ENCODE measurements around the gene SGK2.

SGK2 gene

DNA sequence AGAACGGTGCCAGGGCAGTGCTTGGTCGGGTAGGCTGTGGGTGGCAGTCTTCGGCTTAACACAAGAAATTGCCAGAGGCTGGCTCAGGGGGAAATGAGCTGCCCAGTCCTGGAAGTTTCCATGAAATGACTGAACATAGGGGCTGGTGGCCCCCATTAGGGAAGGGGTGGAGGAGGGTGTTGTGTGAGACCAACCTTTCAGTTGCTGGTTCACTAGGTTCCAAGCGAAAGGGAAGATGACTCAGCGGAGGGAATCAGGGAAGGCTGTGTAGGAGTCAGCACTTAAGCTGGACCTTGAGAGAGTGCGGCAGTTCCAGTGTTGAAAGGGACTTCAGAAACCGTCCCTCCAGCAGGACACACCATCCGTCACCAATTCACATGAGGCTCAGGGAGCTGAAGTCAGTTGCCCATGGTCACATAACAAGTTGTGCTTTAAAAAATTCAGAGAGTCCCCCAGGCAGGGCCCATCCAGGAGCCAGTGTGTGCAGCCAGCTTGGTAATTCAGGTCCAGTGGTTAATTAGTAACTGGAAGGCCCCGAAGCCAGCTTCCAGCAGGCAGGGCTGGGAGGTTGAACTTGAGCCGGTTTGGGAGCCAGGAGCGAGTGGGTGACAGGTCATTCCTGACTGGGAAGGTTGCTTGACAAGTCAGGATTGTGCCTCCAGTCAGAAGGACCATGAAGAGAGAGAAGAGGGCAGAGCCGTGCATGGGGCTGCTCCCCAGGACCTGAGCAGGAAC lies at the start of gene SGK2:
Gene SGK2 (plus strand): TSS at position 616 of the 735 bp plus-strand sequence. CDS start 7,469 bp downstream, outside the sequence.
- no peak for DNase-seq

DNA sequence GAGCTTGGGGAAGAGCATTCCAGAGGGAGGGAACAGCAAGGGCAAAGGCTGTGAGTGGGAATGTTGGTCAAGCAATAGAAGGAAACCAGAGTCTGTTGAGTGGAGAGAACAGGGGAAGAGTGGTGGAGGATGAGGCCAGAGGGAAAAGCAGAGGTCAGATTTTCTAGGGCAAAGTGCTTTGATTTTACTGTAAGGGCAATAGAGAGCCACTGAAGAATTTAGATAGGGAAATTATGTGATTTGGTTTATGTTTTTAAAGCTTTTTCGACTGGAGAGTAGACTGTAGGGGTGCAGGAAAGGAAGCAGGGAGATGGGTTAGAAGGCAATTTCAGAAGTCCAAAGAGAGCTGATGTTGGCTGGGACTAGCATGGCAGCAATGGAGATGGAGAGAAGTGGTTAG lies 46.9 kb upstream of the SGK2 start:
- no peak for DNase-seq

DNA sequence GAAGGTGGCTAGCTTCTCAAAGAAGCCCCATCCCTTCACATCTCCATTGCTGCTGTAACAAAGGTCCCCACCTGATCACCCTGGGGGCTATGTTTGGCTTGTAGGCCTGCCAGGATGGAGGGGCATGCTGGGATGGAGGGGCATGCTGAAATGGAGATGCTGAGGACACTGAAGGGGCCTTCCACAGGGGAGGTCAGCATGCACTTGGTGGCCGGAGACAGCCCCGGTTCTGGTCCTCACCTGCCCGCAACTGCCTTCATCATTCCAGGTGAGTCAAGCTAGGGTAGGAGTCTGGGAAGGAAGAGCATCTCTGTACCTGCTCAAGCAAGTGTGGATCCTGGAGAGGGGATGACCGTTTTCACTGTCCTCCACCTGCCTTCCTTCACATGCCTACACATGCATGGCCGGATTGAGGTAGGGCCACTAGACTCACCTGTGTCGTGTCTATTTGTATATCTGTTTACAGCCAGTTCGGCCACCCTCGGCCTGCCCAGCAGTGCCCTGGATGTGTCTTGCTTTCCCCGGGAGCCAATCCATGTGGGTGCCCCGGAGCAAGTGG lies 45.4 kb upstream of the SGK2 start:
- DNase-seq: no peak

DNA sequence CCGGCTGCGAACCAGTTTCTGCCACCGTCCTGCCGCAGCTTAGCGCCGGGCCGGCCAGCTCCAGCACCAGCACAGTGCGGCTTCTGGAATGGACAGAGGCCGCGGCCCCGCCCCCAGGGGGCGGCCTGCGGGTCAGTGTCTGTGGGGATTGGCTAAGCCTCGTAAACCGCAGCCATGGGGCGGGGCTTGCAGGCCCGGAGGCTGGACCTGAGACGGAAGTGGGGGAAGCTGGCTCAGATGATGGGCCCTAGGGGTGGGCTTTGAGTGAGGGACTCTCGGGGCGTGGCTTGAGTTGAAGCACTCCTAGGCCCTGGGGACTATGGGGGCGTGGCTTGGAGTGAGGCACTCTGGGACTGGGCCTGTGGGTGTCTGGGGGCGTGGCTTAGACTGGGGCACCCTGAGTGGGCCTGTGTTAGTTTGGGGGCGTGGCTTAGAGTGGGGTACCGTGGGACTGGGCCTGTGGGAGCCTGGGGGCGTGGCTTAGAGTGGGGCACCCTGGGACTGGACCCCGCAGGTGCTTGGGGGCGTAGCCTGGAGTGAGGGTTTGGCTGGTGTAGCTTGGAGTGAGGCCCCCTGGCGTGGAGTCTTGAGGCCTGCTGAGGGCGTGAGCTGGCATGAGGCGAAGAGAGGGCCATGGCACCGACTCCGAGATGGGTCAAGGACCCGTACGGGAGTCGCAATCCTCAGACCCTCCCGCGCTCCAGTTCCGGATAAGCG lies 44.7 kb upstream of the SGK2 start:
- DNase-seq: peak; percentile 97

GRCh38 chr20:43514648-43514999 lies 44.2 kb upstream of the SGK2 start:
- no peak for DNase-seq

- no peak for DNase-seq
Observed at GRCh38 chr20:43515628-43516027, 43.2 kb upstream of the SGK2 start.

DNA sequence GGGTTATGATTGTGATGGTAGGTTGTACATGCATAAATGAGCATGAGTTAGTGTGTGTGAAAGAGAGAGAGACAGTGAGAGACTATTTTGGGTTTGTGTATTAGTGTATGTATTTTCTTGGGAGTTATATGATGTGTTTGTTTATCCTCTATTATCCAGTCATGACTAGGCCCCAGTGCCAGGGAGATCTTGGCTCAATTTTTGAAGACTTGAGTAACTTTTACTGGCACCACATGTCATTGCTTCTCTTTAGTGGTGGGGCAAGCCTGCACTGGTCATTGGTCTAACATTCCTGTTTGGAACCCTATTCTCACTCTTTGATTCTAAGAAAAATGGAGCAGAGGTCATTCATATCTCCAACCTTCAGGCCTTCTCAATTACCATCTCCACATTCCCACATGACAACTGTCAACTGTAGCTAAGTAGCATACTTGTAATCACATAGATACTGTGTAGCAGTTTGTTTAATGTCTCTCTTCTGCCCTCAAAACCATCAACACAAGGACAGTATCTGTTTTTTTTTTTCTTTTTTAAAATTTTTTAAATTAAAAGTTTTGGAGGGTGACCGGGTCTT lies 42.5 kb upstream of the SGK2 start:
- no peak for DNase-seq

DNA sequence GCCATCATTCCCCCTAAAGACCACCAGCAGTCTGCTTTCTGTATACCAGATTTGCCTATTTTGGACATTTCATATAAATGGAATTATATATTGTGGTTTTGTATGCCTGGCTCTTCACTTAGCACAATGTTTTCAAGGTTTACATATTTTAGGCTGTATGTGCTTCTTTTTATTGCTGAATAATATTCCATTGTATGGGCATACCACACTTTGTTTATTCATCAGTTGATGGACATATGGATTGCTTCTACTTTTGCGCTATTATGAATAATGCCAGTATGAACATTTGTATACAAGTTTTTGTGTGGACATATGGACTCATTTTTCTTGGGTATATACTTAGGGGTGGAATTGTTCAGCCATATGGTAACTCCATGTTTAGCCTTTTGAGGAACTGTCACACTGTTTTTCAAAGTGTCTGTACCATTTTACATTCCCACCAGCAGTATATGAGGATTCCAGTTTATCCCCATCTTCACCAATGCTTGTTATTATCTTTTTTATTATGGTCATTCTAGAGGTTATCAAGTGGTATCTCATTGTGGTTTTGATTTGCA lies 38.7 kb upstream of the SGK2 start:
- no peak for DNase-seq

- no peak for DNase-seq
Observed at GRCh38 chr20:43525021-43525420, 33.8 kb upstream of the SGK2 start.

GRCh38 chr20:43528258-43528875 lies 30.5 kb upstream of the SGK2 start:
- no peak for DNase-seq

DNA sequence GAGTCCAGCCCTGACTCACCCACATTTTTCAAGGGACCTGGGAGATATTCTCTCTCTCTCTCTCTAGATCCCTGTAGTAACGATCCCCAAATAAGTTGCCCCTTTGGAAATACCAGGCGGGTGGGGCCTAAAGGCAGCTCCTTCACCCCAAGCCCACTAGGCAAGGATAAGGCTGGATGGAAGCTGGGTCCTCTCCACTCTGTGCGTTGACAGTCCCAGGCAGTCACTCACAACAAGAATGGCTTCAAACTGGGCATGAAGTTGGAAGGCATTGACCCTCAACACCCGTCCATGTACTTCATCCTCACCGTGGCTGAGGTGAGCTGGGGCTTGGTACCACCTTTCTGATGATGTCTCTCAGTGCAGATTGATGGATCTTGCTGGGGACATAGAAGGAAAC lies 29.8 kb upstream of the SGK2 start:
- DNase-seq: no peak

- DNase-seq: no peak
Observed at GRCh38 chr20:43529457-43530153, 29.2 kb upstream of the SGK2 start.

DNA sequence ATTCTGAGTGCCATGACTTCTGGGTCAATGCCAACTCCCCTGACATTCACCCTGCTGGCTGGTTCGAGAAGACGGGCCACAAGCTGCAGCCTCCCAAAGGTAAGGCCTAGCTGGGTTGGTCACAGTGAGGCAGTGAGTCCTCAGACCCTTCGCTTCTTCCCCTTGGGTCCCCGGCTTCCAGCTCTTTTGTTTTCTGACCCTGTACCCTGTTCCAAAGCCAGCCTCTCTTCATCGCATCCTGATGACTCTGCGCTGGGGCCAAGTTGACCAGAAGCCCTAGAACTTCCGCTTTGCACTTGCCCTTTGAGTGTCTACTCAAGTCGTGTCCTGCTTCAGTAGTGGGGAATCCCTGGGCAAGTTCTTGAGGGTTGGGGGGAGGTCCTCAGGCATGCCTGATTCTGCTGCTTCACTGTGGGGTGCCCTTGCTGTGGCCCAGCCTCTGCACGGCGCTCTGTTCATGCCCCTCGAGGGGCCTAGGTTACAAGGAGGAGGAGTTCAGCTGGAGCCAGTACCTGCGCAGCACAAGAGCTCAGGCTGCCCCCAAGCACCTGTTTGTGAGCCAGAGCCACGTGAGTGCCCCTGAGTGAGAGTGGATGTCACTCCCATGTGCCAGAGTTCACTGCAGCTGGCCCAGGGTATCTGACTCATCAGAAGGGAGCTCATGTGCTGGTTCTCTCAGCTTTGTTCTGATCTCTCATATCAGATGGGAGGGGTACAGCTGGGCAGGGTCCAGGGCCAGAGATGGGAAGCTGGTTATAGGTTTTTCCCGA lies 28.3 kb upstream of the SGK2 start:
- DNase-seq: no peak

DNA sequence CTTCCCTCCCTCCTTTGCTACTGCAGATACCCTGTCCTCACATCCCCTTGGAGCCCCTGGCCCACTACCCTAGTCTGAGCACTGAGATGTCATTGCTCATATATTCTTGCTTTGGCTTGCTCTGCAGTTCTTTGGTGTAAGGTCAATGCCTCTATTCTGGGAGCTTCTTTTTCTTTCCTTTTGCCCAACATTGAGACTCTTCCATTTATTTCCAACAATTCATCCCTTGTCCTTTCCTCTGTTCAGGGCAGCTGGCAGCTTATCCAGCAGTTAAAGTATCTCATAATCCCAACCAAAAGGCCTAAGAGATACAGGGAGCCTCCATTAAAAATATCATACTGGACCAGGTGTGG lies 27.8 kb upstream of the SGK2 start:
- no peak for DNase-seq

GRCh38 chr20:43532416-43533055 lies 26.3 kb upstream of the SGK2 start:
- DNase-seq: no peak

- DNase-seq: no peak
Observed at GRCh38 chr20:43533060-43533459, 25.8 kb upstream of the SGK2 start.

DNA sequence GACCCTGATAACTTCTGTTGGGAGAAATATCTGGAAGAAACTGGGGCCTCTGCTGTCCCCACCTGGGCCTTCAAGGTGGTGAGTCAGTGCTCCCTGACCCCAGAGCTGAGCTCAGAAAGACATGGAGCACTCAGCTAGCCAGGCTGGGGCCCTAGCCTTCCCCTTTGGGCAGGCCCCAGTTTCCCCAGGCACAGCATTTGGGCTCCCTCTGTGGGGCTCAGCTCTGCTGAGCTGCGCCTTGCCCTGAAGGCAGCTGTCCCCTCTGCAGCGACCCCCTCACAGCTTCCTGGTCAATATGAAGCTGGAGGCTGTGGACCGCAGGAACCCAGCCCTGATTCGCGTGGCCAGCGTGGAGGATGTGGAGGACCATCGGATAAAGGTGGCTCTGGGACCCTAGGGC lies 24.8 kb upstream of the SGK2 start:
- DNase-seq: no peak

DNA sequence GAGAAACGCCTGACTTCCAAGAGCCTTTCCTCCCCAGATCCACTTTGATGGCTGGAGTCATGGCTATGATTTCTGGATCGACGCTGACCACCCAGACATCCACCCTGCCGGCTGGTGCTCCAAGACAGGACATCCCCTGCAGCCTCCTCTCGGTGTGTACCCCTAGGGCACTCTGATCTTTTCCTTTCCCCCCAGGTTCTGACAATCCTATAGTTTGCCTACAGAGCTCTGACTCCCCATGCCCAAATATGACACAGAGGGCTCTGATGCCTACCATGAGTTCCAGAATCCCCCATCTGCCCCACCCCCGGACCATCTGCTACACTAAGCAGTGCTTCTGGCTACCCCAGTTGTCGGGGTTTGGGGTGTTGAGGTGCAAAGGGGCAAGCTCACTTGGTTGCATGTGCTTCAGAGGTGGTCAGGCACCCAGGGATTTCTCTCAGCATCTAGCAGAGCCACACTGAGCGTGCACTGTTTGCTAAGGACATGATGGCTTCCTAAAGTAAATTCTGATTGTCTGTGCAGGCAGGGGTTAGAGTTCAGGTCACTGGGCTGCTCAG lies 24.0 kb upstream of the SGK2 start:
- DNase-seq: no peak

DNA sequence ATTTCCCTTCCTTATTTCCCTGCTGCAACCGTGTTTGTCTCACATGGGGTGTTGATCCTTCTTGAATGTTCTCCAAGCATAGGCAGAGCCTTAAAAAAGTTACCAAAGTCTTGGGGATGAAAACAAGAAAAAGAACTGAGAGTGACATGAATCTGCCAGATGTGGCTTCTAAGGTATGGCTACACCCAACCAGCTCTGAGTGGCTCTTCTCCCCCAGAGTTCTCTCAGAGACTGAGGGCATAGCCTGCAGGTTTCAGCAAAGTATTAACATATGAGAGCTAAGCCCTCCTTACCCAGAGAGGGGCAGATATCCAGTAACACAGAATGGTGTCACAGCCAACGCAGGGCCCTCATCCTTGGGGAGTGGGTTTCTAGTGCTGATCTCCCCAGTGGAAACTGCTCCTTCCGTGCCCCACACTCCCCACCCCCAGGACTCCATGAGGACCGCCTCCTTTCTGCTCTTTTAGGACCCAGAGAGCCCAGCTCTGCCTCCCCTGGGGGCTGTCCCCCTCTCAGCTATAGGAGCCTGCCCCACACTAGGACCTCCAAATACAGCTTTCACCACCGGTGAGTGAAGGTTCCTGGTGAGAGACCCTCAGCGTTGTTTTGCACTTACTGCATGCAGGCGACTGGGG lies 23.3 kb upstream of the SGK2 start:
- DNase-seq: no peak

DNA sequence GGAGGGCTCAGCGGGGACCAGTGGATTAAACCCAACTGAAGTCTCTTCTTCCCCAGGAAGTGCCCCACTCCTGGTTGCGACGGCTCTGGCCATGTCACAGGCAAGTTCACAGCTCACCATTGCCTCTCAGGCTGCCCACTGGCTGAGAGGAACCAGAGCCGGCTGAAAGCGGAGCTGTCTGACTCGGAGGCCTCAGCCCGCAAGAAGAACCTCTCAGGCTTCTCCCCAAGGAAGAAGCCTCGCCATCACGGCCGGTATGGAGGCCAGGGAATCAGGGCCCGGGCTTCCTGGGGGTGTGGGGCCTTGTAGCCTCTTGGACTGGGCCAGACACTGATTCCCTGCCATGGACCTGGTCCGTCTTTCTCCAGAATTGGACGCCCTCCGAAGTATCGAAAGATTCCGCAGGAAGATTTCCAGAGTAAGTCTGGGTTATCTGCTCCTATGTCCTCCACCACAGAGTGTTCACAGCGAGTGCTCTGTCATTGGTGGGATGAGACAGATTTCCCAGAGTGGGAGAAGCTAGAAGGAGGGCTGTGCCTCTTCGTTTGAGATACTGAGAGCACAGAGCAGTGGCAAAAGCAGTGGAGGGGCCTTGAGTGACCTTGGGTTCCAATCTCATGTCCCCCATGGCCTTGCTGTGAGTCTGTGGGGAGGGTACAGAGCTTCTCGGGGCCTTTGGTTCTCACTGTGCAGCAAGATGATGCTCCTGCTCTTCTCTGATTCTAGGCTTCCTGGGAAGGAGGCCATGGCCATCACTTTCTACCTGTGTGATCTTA lies 22.6 kb upstream of the SGK2 start:
- DNase-seq: no peak
